Measurements from ENCODE around the gene USHBP1.

USHBP1 gene

GRCh38 chr19:17309198-17309964, 44.8 kb upstream of the USHBP1 start, which contains the start of gene DDA1:
DDA1 (plus strand) TSS chr19:17309563; CDS start chr19:17309655, 92 bp downstream.
- ChIA-PET CTCF (interaction anchor here (0.6 kb wide), 1 partner anchor 75 kb away, joined by 3 read pairs; no protein-coding TSS in a partner anchor), POLR2A (ENCODE audit: low non-redundant PET) (no interaction called here)

GRCh38 chr19:17307876-17308377, 43.4 kb upstream of the USHBP1 start:
- POLR2A ChIA-PET (ENCODE audit: low non-redundant PET): interaction anchor here (0.6 kb wide), 2 partner anchors 37 to 64 kb away, joined by 3 to 4 read pairs; no protein-coding TSS in a partner anchor
- CTCF ChIA-PET: no interaction called here
- TF ChIP-seq CTCF (conservative IDR thresholded peaks at IDR 0.05; ENCODE audit: low read depth): no peak

More at GRCh38 chr19:17309198-17309964, 44.8 kb upstream of the USHBP1 start, which contains the start of gene DDA1:
- peak within 1 kb of the TSS; percentile 98 for H3K27ac ChIP-seq
- no peak for TF ChIP-seq CTCF (conservative IDR thresholded peaks at IDR 0.05; ENCODE audit: low read depth)
- DNase-seq (ENCODE audit: low spot score): peak; percentile 98

GRCh38 chr19:17306285-17306714, 41.8 kb upstream of the USHBP1 start:
- H3K27ac ChIP-seq: peak overlapping the region; percentile 98
- ChIA-PET CTCF (interaction anchor here (0.6 to 1.7 kb wide), 3 partner anchors 14 to 138 kb away, joined by 3 to 9 read pairs (median 3); no protein-coding TSS in a partner anchor), POLR2A (ENCODE audit: low non-redundant PET) (no interaction called here)
- no peak for DNase-seq (ENCODE audit: low spot score)
- no peak for TF ChIP-seq CTCF (conservative IDR thresholded peaks at IDR 0.05; ENCODE audit: low read depth)

More at GRCh38 chr19:17307876-17308377, 43.4 kb upstream of the USHBP1 start:
- peak overlapping the region; percentile 98 for H3K27ac ChIP-seq
- no peak for DNase-seq (ENCODE audit: low spot score)

GRCh38 chr19:17305517-17306284, 41.2 kb upstream of the USHBP1 start, which contains the start of gene MRPL34:
MRPL34 (plus strand) TSS chr19:17305872; CDS start chr19:17305893, 21 bp downstream.
- ChIA-PET CTCF (interaction anchor here (0.7 to 1.7 kb wide), 5 partner anchors 12 to 81 kb away, joined by 3 to 9 read pairs (median 3); partner anchors contain the start of gene ANO8), POLR2A (ENCODE audit: low non-redundant PET) (interaction anchor here (0.5 kb wide), 1 partner anchor 118 kb away, joined by 4 read pairs; no protein-coding TSS in a partner anchor)
- H3K27ac ChIP-seq: peak within 1 kb of the TSS; percentile 98
- peak; percentile 97 for TF ChIP-seq CTCF (conservative IDR thresholded peaks at IDR 0.05; ENCODE audit: low read depth)
- peak; percentile 96 for DNase-seq (ENCODE audit: low spot score)

- POLR2A ChIA-PET (ENCODE audit: low non-redundant PET): interaction anchor here (0.5 kb wide), 1 partner anchor 118 kb away, joined by 4 read pairs; no protein-coding TSS in a partner anchor
- TF ChIP-seq CTCF (conservative IDR thresholded peaks at IDR 0.05; ENCODE audit: low read depth): no peak
- no peak for DNase-seq (ENCODE audit: low spot score)
- CTCF ChIA-PET: interaction anchor here (0.6 to 1.7 kb wide), 6 partner anchors 12 to 107 kb away, joined by 3 to 9 read pairs (median 3); partner anchors contain the start of gene ANO8
- peak overlapping the region; percentile 98 for H3K27ac ChIP-seq
Measured at GRCh38 chr19:17305216-17305516, 40.6 kb upstream of the USHBP1 start.

All from RWPE1 (cell line).